ENCODE measurements around the gene RIMBP2.

- TF ChIP-seq CTCF (conservative IDR thresholded peaks at IDR 0.05; ENCODE audit: low read depth in 2 of 2) (no peak), POLR2AphosphoS5 (IDR thresholded peaks at IDR 0.05; ENCODE audit: low read depth) (no peak), EZH2 (IDR thresholded peaks at IDR 0.05; ENCODE audit: low read depth, unreplicated experiment) (no peak)
Observed at GRCh38 chr12:130658145-130658911, 57.8 kb downstream of the RIMBP2 start.
